Upper lobe of right lung (tissue), 1 donor: Measurements from ENCODE around the gene ARHGEF28. TPM values are rescaled to one million over a fixed set of nuclear protein-coding genes. Genes with fewer than 3 reads are reported as not detected.

Experiments
- ATAC-seq: fragments of 200-7000 bp; cut with Tn5 transposase; one replicate; pipeline ENCODE4 v1.9.1; 2020; ENCODE audit warnings: mild to moderate bottlenecking, moderate library complexity
- DNase-seq: peaks from one replicate; pipeline ENCODE4 v3.0.0-alpha.2; 2020
- H3K27ac ChIP-seq: fragments of 200-600 bp; one replicate; pipeline ENCODE4 v1.8.0; 2022
- H3K27me3 ChIP-seq: fragments of 200-600 bp; one replicate; pipeline ENCODE4 v1.8.0; 2022; ENCODE audit warnings: mild to moderate bottlenecking
- H3K36me3 ChIP-seq: fragments of 200-600 bp; one replicate; pipeline ENCODE4 v1.8.0; 2022
- H3K4me1 ChIP-seq: fragments of 200-600 bp; one replicate; pipeline ENCODE4 v1.8.0; 2022
- H3K4me3 ChIP-seq: fragments of 200-600 bp; one replicate; pipeline ENCODE4 v1.8.0; 2022; ENCODE audit warnings: mild to moderate bottlenecking
- H3K9me3 ChIP-seq: fragments of 200-600 bp; one replicate; pipeline ENCODE4 v1.8.0; 2022
- intact Hi-C: fragments of 100-400 bp; cut with DNase I; formaldehyde crosslinking; loops from one replicate; pipeline ENCODE4 v1.11.0; 2022
- total RNA-seq: library from RNA; stranded (reverse); fragmentation: NEBNext Ultra II Directional; extraction: Animal tissue kit (Norgen Biotek cat#: 25700); gene quantifications from one replicate; pipeline ENCODE4 v1.2.1, GENCODE V29; 2021
- TF ChIP-seq, protein P1 (sequence below): fragments of 200-600 bp; IDR thresholded peaks from one replicate; pipeline ENCODE4 v1.8.0; 2022; ENCODE audit warnings: antibody characterized with exemption
- donor health status: DM: no; HTN: yes; CAD: no; lungs with severe emphysema.

The ARHGEF28 gene
- total RNA-seq, 1 donor from 2014 or later: 22.3 TPM

DNA sequence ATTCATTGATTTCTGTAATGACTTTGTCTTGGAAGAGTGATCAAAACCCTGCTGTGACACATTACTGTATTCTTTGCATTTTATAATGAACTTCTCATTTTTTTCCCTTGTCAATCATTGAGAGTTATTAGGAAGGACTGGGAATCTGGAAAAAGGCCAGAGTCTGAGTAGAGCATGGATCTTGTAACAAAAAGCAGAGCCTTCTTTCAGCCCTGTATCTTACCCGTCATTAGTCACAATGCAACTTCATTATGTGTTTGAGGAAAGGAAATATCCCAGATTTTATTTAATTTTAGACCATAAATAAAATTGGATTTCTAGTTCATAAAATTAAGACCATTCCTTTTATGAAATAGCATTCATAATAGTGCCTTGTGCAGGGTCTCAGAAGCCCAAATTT is 131.4 kb downstream of the ARHGEF28 start:
- Histone ChIP-seq H3K36me3 (no peaks in the 10 kb centered on the region), H3K27ac (no peak overlapping the region), H3K4me1 (no peaks in the 10 kb centered on the region), H3K27me3 (no peaks in the 10 kb centered on the region), H3K4me3 (no peak overlapping the region), H3K9me3 (no peaks in the 10 kb centered on the region)
- intact Hi-C loops: no loop called here
- no peak for ATAC-seq
- DNase-seq: no peak
- TF ChIP-seq, protein P1, sequence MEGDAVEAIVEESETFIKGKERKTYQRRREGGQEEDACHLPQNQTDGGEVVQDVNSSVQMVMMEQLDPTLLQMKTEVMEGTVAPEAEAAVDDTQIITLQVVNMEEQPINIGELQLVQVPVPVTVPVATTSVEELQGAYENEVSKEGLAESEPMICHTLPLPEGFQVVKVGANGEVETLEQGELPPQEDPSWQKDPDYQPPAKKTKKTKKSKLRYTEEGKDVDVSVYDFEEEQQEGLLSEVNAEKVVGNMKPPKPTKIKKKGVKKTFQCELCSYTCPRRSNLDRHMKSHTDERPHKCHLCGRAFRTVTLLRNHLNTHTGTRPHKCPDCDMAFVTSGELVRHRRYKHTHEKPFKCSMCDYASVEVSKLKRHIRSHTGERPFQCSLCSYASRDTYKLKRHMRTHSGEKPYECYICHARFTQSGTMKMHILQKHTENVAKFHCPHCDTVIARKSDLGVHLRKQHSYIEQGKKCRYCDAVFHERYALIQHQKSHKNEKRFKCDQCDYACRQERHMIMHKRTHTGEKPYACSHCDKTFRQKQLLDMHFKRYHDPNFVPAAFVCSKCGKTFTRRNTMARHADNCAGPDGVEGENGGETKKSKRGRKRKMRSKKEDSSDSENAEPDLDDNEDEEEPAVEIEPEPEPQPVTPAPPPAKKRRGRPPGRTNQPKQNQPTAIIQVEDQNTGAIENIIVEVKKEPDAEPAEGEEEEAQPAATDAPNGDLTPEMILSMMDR: no peak

DNA sequence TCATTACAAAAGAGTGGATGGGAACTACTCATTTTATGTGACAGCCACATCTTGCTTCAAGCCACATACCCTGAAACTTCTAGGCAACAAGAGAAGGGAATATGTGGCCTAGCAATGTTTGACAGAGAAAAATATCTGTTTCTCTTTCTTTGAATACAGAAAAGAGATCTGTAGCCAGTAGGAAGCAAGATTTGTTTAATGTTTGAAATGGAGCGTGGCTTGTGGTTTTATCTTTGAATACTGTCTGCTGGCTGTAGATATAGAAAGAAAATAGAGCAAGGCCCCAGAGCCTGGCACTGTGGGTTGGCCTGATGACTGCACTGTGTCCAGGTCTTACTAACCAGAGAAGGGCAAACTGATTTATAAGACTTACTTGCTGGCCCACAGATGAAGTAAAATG is 133.8 kb downstream of the ARHGEF28 start:
- no peak overlapping the region for H3K4me3 ChIP-seq
- no peaks in the 10 kb centered on the region for H3K9me3 ChIP-seq
- no peaks in the 10 kb centered on the region for H3K36me3 ChIP-seq
- ATAC-seq (no peak), DNase-seq (no peak)
- intact Hi-C loops: no loop called here
- H3K27me3 ChIP-seq: no peaks in the 10 kb centered on the region
- TF ChIP-seq, protein P1: no peak
- H3K27ac ChIP-seq: no peak overlapping the region
- no peaks in the 10 kb centered on the region for H3K4me1 ChIP-seq

DNA sequence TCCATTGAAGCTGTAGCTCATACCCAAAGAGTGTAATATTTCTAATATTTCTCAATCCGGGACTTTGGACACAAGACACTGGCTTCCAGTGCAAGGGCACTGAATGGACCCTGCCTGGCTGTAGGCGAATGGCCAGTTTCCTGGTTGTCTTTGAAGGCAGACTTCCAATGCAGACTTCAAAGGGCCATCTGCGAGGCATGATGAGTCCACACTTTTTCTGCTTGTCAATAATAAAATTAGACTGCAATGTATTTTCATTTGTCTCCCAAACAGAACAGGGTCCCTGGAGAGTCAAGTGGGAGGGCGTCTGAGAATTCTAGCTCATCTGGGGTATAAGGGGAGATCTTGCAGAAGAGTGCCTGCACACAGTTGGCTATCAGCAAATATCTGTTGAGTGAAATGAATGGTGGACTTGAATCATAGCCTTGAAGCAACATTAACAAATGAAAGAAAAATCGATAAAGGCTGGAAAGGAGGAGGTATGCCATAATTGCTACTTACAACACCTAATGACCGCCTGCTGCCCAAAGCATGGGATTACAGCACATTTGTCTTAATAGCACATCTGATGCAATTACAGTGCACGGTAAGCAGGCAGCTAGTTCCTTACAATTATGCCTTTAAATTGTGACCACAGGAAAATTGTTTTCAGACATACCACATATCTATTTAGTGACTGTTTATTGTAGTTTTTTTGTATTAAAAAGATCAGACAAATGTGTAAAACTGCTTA is 137.5 kb downstream of the ARHGEF28 start:
- H3K36me3 ChIP-seq: no peaks in the 10 kb centered on the region
- no peaks in the 10 kb centered on the region for H3K9me3 ChIP-seq
- DNase-seq (no peak), ATAC-seq (no peak)
- no peaks in the 10 kb centered on the region for H3K4me1 ChIP-seq
- no peak overlapping the region for H3K27ac ChIP-seq
- intact Hi-C loops: no loop called here
- TF ChIP-seq, protein P1: no peak
- H3K4me3 ChIP-seq: no peak overlapping the region
- H3K27me3 ChIP-seq: no peaks in the 10 kb centered on the region

DNA sequence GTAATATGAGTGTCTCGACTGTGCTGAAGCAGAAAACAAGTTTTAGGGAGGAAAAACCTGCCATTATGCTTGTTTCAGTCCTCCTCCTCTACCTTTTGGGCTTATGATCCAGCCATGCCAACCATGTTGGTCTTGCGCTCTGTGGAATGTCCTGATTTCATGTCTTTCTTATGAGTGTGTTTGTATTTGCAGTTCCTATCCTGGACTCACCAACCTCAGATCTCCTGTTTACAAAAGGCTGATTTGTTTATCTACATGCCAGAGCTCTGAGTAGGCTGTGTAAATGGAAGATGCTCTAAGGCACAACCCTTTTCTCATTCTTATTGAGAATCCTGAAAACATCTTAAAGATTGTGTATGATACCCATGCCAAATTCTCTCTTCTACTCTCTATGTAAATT is 138.6 kb downstream of the ARHGEF28 start:
- no peak for ATAC-seq
- Histone ChIP-seq H3K9me3 (no peaks in the 10 kb centered on the region), H3K27me3 (no peaks in the 10 kb centered on the region), H3K27ac (no peak overlapping the region), H3K4me1 (no peaks in the 10 kb centered on the region), H3K4me3 (no peak overlapping the region), H3K36me3 (no peaks in the 10 kb centered on the region)
- intact Hi-C loops: no loop called here
- TF ChIP-seq, protein P1: no peak
- no peak for DNase-seq

DNA sequence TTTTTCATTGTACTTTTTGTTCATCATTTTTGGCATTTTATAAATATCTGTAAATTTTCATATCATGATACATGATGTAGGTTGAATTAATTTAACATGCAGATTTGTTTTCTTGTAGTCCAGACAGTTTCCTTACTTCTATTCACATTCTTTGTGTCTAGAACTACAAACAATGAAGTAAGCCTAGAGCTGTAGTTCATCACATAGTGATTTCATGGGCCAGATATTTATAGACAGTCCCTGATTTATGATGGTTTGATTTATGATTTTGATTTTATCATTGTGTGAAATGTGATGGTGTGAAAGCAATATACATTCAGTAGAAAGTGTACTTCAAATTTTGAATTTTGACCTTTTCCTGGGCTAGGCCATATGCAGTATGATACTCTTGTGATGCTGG is 139.0 kb downstream of the ARHGEF28 start:
- no peak for ATAC-seq
- no peak overlapping the region for H3K4me3 ChIP-seq
- DNase-seq: no peak
- intact Hi-C loops: no loop called here
- no peaks in the 10 kb centered on the region for H3K9me3 ChIP-seq
- H3K27me3 ChIP-seq: no peaks in the 10 kb centered on the region
- no peaks in the 10 kb centered on the region for H3K4me1 ChIP-seq
- TF ChIP-seq, protein P1: no peak
- H3K27ac ChIP-seq: no peak overlapping the region
- H3K36me3 ChIP-seq: no peaks in the 10 kb centered on the region

DNA sequence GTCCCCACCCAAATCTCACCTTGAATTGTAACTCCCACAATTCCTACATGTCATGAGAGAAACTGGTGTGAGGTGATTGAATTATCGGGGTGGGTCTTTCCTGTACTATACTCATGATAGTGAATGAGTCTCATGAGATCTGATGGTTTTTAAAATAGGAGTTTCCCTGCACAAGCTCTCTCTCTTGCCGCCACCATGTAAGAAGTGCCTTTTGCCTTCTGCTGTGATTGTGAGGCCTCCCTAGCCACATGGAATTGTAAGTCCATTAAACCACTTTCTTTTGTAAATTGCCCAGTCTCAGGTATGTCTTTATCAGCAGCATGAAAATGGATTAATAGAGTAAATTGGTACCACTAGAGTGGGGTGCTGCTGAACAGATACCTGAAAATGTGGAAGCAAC is 140.9 kb downstream of the ARHGEF28 start:
- no peaks in the 10 kb centered on the region for H3K27me3 ChIP-seq
- H3K9me3 ChIP-seq: no peaks in the 10 kb centered on the region
- H3K4me3 ChIP-seq: no peak overlapping the region
- ATAC-seq (no peak), DNase-seq (no peak)
- intact Hi-C loops: no loop called here
- H3K36me3 ChIP-seq: no peaks in the 10 kb centered on the region
- H3K4me1 ChIP-seq: peaks cover 5% of the 10 kb centered on the region
- TF ChIP-seq, protein P1: no peak
- H3K27ac ChIP-seq: no peak overlapping the region
